DOHH2 (cell line): ENCODE results near the gene PPP1R2B.

Experiments used
- EZH2phosphoT487 ChIP-seq: fragments of 200-600 bp; sonication (generic); IDR thresholded peaks from 2 replicates; pipeline ENCODE4 v1.6.1; 2017; ENCODE audit warnings: borderline replicate concordance, mild to moderate bottlenecking, antibody characterized with exemption, low read length, moderate library complexity, mixed read lengths
- TF ChIP-seq, protein P1 (sequence below): fragments of 200-600 bp; sonication (generic); IDR thresholded peaks from one replicate; pipeline ENCODE4 v1.5.1; 2014; ENCODE audit warnings: antibody characterized with exemption, mild to moderate bottlenecking, low read depth, low read length; ENCODE audit not compliant: poor library complexity, severe bottlenecking

DNA sequence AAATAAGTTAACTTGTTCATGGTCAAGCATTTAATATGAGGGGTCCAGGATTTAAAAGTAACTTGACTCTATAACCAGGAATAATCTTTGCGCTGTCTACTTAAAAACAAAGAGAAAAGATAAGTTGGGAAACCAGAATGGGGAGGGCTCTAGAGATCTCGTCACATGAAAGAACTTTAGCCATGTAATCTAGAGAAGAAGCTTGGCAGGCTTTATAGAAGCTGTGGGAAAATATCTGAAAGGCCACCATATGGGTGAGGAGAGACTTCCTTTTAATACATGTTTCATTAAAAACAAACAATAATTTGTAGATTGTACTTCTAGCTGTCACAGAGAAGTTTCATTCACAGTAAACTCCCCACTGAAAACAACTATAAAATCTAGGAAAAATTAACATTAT is 46.7 kb upstream of the PPP1R2B start:
- TF ChIP-seq, protein P1, sequence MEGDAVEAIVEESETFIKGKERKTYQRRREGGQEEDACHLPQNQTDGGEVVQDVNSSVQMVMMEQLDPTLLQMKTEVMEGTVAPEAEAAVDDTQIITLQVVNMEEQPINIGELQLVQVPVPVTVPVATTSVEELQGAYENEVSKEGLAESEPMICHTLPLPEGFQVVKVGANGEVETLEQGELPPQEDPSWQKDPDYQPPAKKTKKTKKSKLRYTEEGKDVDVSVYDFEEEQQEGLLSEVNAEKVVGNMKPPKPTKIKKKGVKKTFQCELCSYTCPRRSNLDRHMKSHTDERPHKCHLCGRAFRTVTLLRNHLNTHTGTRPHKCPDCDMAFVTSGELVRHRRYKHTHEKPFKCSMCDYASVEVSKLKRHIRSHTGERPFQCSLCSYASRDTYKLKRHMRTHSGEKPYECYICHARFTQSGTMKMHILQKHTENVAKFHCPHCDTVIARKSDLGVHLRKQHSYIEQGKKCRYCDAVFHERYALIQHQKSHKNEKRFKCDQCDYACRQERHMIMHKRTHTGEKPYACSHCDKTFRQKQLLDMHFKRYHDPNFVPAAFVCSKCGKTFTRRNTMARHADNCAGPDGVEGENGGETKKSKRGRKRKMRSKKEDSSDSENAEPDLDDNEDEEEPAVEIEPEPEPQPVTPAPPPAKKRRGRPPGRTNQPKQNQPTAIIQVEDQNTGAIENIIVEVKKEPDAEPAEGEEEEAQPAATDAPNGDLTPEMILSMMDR, result no peak
- TF ChIP-seq EZH2phosphoT487, result no peak
